Aorta (tissue), 5 donors: ENCODE data around the gene DNAH2. TPM values are rescaled to one million over a fixed set of nuclear protein-coding genes. Genes with fewer than 3 reads are reported as not detected.

Source experiments
- ATAC-seq: fragments of 200-7000 bp; cut with Tn5 transposase; one replicate; pipeline ENCODE4 v1.9.1; 2022; ENCODE audit warnings: moderate library complexity; ENCODE audit not compliant: low FRiP score
- DNase-seq, 2 donors: peaks; one replicate each; pipeline ENCODE4 v3.0.0-alpha.2; 2020
- H3K27ac ChIP-seq, 2 donors: one replicate each; pipeline ENCODE4 v1.5.1; 2013; ENCODE audit warnings: low read length in 2 of 2, mild to moderate bottlenecking in 2 of 2, moderate library complexity in 2 of 2, control low read depth in 1 of 2, inconsistent platforms in 1 of 2, low read depth in 1 of 2
- H3K27me3 ChIP-seq, 2 donors: one replicate each; pipeline ENCODE4 v1.6.1; 2013; ENCODE audit warnings: control low read depth in 1 of 2, low read length in 1 of 2, mild to moderate bottlenecking in 1 of 2, moderate library complexity in 1 of 2; ENCODE audit not compliant: insufficient read depth in 2 of 2, control insufficient read depth in 1 of 2
- H3K36me3 ChIP-seq, 2 donors: one replicate each; pipeline ENCODE4 v1.6.1; 2013; ENCODE audit warnings: control low read depth in 1 of 2, low read length in 1 of 2, mild to moderate bottlenecking in 1 of 2; ENCODE audit not compliant: insufficient read depth in 2 of 2, control insufficient read depth in 1 of 2
- H3K4me1 ChIP-seq, 2 donors: one replicate each; pipeline ENCODE4 v1.6.1; 2013; ENCODE audit warnings: low read length in 2 of 2, control low read depth in 1 of 2, mild to moderate bottlenecking in 1 of 2, moderate library complexity in 1 of 2; ENCODE audit not compliant: insufficient read depth in 2 of 2, control insufficient read depth in 1 of 2
- H3K4me3 ChIP-seq, 2 donors: one replicate each; pipeline ENCODE4 v1.5.1; 2013; ENCODE audit warnings: low read length in 2 of 2, control low read depth in 1 of 2, mild to moderate bottlenecking in 1 of 2
- H3K9me3 ChIP-seq: one replicate; pipeline ENCODE4 v1.6.1; 2013; ENCODE audit warnings: mild to moderate bottlenecking, low read length; ENCODE audit not compliant: control insufficient read depth
- WGBS, 2 donors: extraction: QIAGEN DNeasy Blood & Tissue Kit; methylation state at CpG; one replicate each; pipeline ENCODE4 v1.1.7; 2013; 5-methylcytosine and 5-hydroxymethylcytosine counted together
- intact Hi-C, 2 donors: fragments of 100-400 bp; cut with DNase I; formaldehyde crosslinking; loops; one replicate each; pipeline versions ENCODE4 v1.14.2 to v1.15.0; 2022
- polyA plus RNA-seq, 2 donors: library from polyadenylated mRNA; stranded (reverse); fragments of 200-250 nt; gene quantifications; one replicate each; pipeline ENCODE4 v1.2.3, GENCODE V29; 2013
- total RNA-seq, 2 donors: library from RNA; stranded (reverse); fragmentation: NEBNext Ultra II Directional; extraction: Animal tissue kit (Norgen Biotek cat#: 25700); gene quantifications; one replicate each; pipeline ENCODE4 v1.2.1, GENCODE V29; 2021
- donor health status: healthy with polysubstance abuse.
- donor health status: Bipolar disorder and iron deficiency.
- donor health status: DM: no; HTN: no; CAD: no.
- donor health status: DM: no; HTN: no; CAD: no.
- donor health status: DM: yes; HTN: yes; CAD: no.

Gene DNAH2
- total and polyA plus RNA-seq, 4 donors, result 0.08 to 1.6 (median 0.16) TPM; not detected in 1

GRCh38 chr17:7824021-7824924, 106.7 kb downstream of the DNAH2 start:
- no peaks in the 10 kb centered on the region for H3K36me3 ChIP-seq
- H3K4me3 ChIP-seq, result no peak overlapping the region
- no peaks in the 10 kb centered on the region for H3K9me3 ChIP-seq
- 78 to 83% methylated on average over 9 of the region's 9 CpGs for WGBS, 2 donors
- DNase-seq (peak; percentile 45 to 46), ATAC-seq (no peak)
- H3K27ac ChIP-seq, result no peak overlapping the region
- no peaks in the 10 kb centered on the region for H3K27me3 ChIP-seq
- intact Hi-C loops, result loop anchor here in 1 of 2 donors (5.0 kb wide), 1 partner anchor 82 kb away; no protein-coding TSS in a partner anchor
- no peaks in the 10 kb centered on the region for H3K4me1 ChIP-seq

GRCh38 chr17:7825206-7825990, 107.9 kb downstream of the DNAH2 start:
- Histone ChIP-seq H3K4me3 (no peak overlapping the region), H3K4me1 (no peaks in the 10 kb centered on the region), H3K9me3 (no peaks in the 10 kb centered on the region), H3K27ac (no peak overlapping the region), H3K36me3 (no peaks in the 10 kb centered on the region), H3K27me3 (no peaks in the 10 kb centered on the region)
- peak; percentile 41 to 70 for DNase-seq
- no peak for ATAC-seq
- intact Hi-C loops, result no loop called here
- 18 to 21% methylated on average over 12 of the region's 12 CpGs for WGBS, 2 donors

GRCh38 chr17:7830616-7831015, 113.1 kb downstream of the DNAH2 start:
- Histone ChIP-seq H3K9me3 (no peaks in the 10 kb centered on the region), H3K4me1 (no peaks in the 10 kb centered on the region), H3K36me3 (no peaks in the 10 kb centered on the region), H3K4me3 (no peak overlapping the region), H3K27ac (no peak overlapping the region), H3K27me3 (no peaks in the 10 kb centered on the region)
- WGBS, 2 donors, result 89 to 90% methylated on average over 8 of the region's 8 CpGs
- intact Hi-C loops, result no loop called here
- no peak for ATAC-seq
- peak in 1 of 2 donors; percentile 64 for DNase-seq

- Histone ChIP-seq H3K27me3 (no peaks in the 10 kb centered on the region), H3K4me1 (no peaks in the 10 kb centered on the region), H3K9me3 (no peaks in the 10 kb centered on the region), H3K36me3 (no peaks in the 10 kb centered on the region), H3K27ac (no peak overlapping the region), H3K4me3 (no peak overlapping the region)
- DNase-seq, result peak; percentile 42 to 44
- 75 to 77% methylated on average over 7 of the region's 7 CpGs for WGBS, 2 donors
- intact Hi-C loops, result no loop called here
- ATAC-seq, result no peak
These were observed 113.7 kb downstream of the DNAH2 start for GRCh38 chr17:7831233-7831632.

- DNase-seq (peak in 1 of 2 donors; percentile 41), ATAC-seq (no peak)
- Histone ChIP-seq H3K4me1 (no peaks in the 10 kb centered on the region), H3K4me3 (no peak overlapping the region), H3K27ac (no peak overlapping the region), H3K36me3 (no peaks in the 10 kb centered on the region), H3K9me3 (no peaks in the 10 kb centered on the region), H3K27me3 (no peaks in the 10 kb centered on the region)
- intact Hi-C loops, result no loop called here
- WGBS, 2 donors, result 77 to 78% methylated on average over 10 of the region's 10 CpGs
These were observed 114.9 kb downstream of the DNAH2 start for GRCh38 chr17:7832431-7832830.

GRCh38 chr17:7833011-7833794, 115.7 kb downstream of the DNAH2 start:
- Histone ChIP-seq H3K4me1 (no peaks in the 10 kb centered on the region), H3K4me3 (no peak overlapping the region), H3K9me3 (no peaks in the 10 kb centered on the region), H3K27ac (no peak overlapping the region), H3K27me3 (no peaks in the 10 kb centered on the region), H3K36me3 (no peaks in the 10 kb centered on the region)
- intact Hi-C loops, result no loop called here
- ATAC-seq (no peak), DNase-seq (peak in 1 of 2 donors; percentile 50)
- 34 to 37% methylated on average over 19 of the region's 19 CpGs for WGBS, 2 donors

- ATAC-seq (peak; percentile 87), DNase-seq (peak; percentile 96 to 97)
- intact Hi-C loops, result no loop called here
- WGBS, 2 donors, result 0 to 1% methylated on average over 41 to 49 of the region's 49 CpGs
- Histone ChIP-seq H3K27me3 (no peaks in the 10 kb centered on the region), H3K4me1 (no peaks in the 10 kb centered on the region), H3K27ac (peak within 1 kb of the TSS in 1 of 2 donors; percentile 90), H3K4me3 (peak within 1 kb of the TSS; percentile 43 to 72), H3K36me3 (no peaks in the 10 kb centered on the region), H3K9me3 (no peaks in the 10 kb centered on the region)
These were observed 116.4 kb downstream of the DNAH2 start, which contains the start of gene KDM6B for GRCh38 chr17:7833795-7834541. TSS of gene KDM6B (plus strand) at chr17:7834217. CDS start at chr17:7845555, 11,338 bp downstream.
